Measurements from ENCODE around the gene RNF225. TPM values are rescaled to one million over a fixed set of nuclear protein-coding genes. Genes with fewer than 3 reads are reported as not detected.

Gene RNF225
- total RNA-seq, 1 donor from 2014 or later = 0.98 TPM

GRCh38 chr19:58380662-58381459 is 14.6 kb upstream of the RNF225 start, which contains the start of gene ZNF837:
Gene ZNF837 (minus strand): TSS chr19:58381030. CDS start chr19:58369332, 11,698 bp downstream.
- H3K4me3 ChIP-seq = peak within 1 kb of the TSS; percentile 69 to 72
- H3K27ac ChIP-seq = peak within 1 kb of the TSS; percentile 90
- peak; percentile 100 for DNase-seq (ENCODE audit: extremely low spot score in 2 of 2)
- H3K36me3 ChIP-seq = no peaks in the 10 kb centered on the region
- H3K27me3 ChIP-seq = no peaks in the 10 kb centered on the region
- no peaks in the 10 kb centered on the region for H3K9me3 ChIP-seq
- intact Hi-C loops (cut with DNase I) = loop anchor here (5.0 kb wide), 1 partner anchor 86 kb away; the partner anchor contains the start of gene ZNF324
- H3K4me1 ChIP-seq = peaks cover 30% of the 10 kb centered on the region
- TF ChIP-seq POLR2AphosphoS5 (IDR thresholded peaks at IDR 0.05; ENCODE audit: insufficient read depth in 1 of 2, low read depth in 1 of 2) (peak; percentile 73 to 82), CTCF (IDR thresholded peaks at IDR 0.05) (peak in 1 of 3 experiments; percentile 22), POLR2A (IDR thresholded peaks at IDR 0.05) (peak in 1 of 2 donors; percentile 67)

DNA sequence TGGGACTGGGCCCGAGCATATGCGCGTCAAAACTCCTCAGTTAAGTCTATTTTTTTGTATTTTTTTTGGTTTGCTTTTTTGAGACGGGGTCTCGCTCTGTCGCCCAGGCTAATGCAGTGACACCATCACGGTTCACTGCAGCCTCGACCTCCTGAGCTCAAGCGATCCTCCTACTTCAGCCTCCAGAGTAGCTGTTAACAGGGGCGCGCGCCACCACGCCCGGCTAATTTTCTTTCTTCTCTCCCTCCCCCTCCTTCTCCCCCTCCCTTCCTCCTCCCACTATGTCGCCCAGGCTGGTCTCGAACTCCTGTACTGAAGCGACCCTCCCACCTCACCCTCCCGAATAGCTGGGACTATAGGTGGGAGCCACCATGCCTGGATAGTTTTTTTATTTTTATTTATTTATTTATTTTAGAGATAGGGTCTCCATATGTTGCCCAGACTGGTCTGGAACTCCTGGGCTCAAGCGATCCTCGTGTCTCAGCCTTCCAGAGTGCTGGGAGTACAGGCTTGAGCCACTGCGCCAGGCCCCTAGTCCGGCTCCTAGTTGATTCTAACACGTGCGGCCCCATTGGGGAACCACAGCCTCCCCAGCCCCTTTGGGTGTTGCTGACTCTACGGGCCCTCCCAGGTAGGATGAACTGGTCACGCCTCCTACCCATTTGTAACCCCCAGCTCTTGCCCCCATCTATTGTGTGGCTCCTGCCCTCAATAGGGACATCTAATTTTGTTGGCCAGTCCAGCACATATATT is 13.8 kb upstream of the RNF225 start:
- Histone ChIP-seq H3K4me1 (peaks cover 37% of the 10 kb centered on the region), H3K27ac (peak overlapping the region; percentile 90), H3K9me3 (no peaks in the 10 kb centered on the region), H3K27me3 (no peaks in the 10 kb centered on the region), H3K36me3 (no peaks in the 10 kb centered on the region), H3K4me3 (peak overlapping the region; percentile 69 to 72)
- DNase-seq (ENCODE audit: extremely low spot score in 2 of 2) = no peak
- no peak for TF ChIP-seq POLR2A (IDR thresholded peaks at IDR 0.05)
- no peak for TF ChIP-seq POLR2AphosphoS5 (IDR thresholded peaks at IDR 0.05; ENCODE audit: insufficient read depth in 1 of 2, low read depth in 1 of 2)
- no peak for TF ChIP-seq CTCF (IDR thresholded peaks at IDR 0.05)
- intact Hi-C loops (cut with DNase I) = loop anchor here (5.0 kb wide), 1 partner anchor 86 kb away; the partner anchor contains the start of gene ZNF324

- peaks cover 45% of the 10 kb centered on the region for H3K4me1 ChIP-seq
- no peak overlapping the region for H3K27ac ChIP-seq
- no peaks in the 10 kb centered on the region for H3K9me3 ChIP-seq
- no peaks in the 10 kb centered on the region for H3K27me3 ChIP-seq
- TF ChIP-seq POLR2AphosphoS5 (IDR thresholded peaks at IDR 0.05; ENCODE audit: insufficient read depth in 1 of 2, low read depth in 1 of 2) (no peak), POLR2A (IDR thresholded peaks at IDR 0.05) (no peak), CTCF (IDR thresholded peaks at IDR 0.05) (no peak)
- H3K4me3 ChIP-seq = no peak overlapping the region
- DNase-seq (ENCODE audit: extremely low spot score in 2 of 2) = no peak
- intact Hi-C loops (cut with DNase I) = loop anchor here (5.0 kb wide), 1 partner anchor 84 kb away; the partner anchor contains the start of gene ZNF324
- H3K36me3 ChIP-seq = peaks cover 0 to under 1% of the 10 kb centered on the region in 2 donors
Measured at GRCh38 chr19:58382997-58383603, 12.4 kb upstream of the RNF225 start.

- H3K27ac ChIP-seq = peak overlapping the region; percentile 89
- peaks cover 45% of the 10 kb centered on the region for H3K4me1 ChIP-seq
- intact Hi-C loops (cut with DNase I) = no loop called here
- H3K9me3 ChIP-seq = no peaks in the 10 kb centered on the region
- no peak for DNase-seq (ENCODE audit: extremely low spot score in 2 of 2)
- H3K4me3 ChIP-seq = peak overlapping the region; percentile 76 to 91
- TF ChIP-seq POLR2A (IDR thresholded peaks at IDR 0.05) (no peak), CTCF (IDR thresholded peaks at IDR 0.05) (no peak), POLR2AphosphoS5 (IDR thresholded peaks at IDR 0.05; ENCODE audit: insufficient read depth in 1 of 2, low read depth in 1 of 2) (no peak)
- peaks cover 0 to 16% of the 10 kb centered on the region in 2 donors for H3K36me3 ChIP-seq
- no peaks in the 10 kb centered on the region for H3K27me3 ChIP-seq
Measured at GRCh38 chr19:58385313-58385890, 10.1 kb upstream of the RNF225 start.
